GM23338 (cell line): ENCODE results near the gene APP.

ENCODE experiments used
- CTCF ChIP-seq, 2 experiments: fragments of 200-600 bp in 1 of 2; sonication (generic) in 1 of 2; conservative IDR thresholded peaks; 2 replicates each; pipeline versions ENCODE4 v1.5.1 to v1.6.1; 2016 to 2017; ENCODE audit warnings: antibody characterized with exemption in 2 of 2, low read depth in 2 of 2, mild to moderate bottlenecking in 2 of 2, moderate library complexity in 1 of 2
- EZH2 ChIP-seq: fragments of 200-600 bp; sonication (generic); IDR thresholded peaks from one replicate; pipeline ENCODE4 v1.8.0; 2017; ENCODE audit warnings: antibody characterized with exemption, mild to moderate bottlenecking, low read depth; ENCODE audit not compliant: unreplicated experiment
- POLR2AphosphoS5 ChIP-seq: IDR thresholded peaks from 2 replicates; pipeline ENCODE4 v1.6.1; 2016; ENCODE audit warnings: antibody characterized with exemption, low read depth
- REST ChIP-seq: IDR thresholded peaks from one replicate; pipeline ENCODE4 v1.6.1; 2018; ENCODE audit warnings: antibody characterized with exemption; ENCODE audit not compliant: unreplicated experiment
- ZNF114 ChIP-seq: fragments of 250-450 bp; sonication (Bioruptor Pico); IDR thresholded peaks from 2 replicates; pipeline ENCODE4 v1.5.0; 2020; ENCODE audit warnings: mild to moderate bottlenecking, moderate library complexity

- no peak for TF ChIP-seq CTCF (conservative IDR thresholded peaks at IDR 0.05; ENCODE audit: low read depth in 2 of 2)
- no peak for TF ChIP-seq REST
- no peak for TF ChIP-seq EZH2
- no peak for TF ChIP-seq POLR2AphosphoS5
- TF ChIP-seq ZNF114 (CRISPR knock-in tag) = no peak
Measured at GRCh38 chr21:26136671-26137070, 33.9 kb downstream of the APP start.
